ENCODE results near the gene MXRA8. TPM values are rescaled to one million over a fixed set of nuclear protein-coding genes. Genes with fewer than 3 reads are reported as not detected.

Gene MXRA8
- total and polyA plus RNA-seq, 9 of the 15 experiments (the other 6 are each of a cell fraction or from before 2014, with no cell fraction given): 0.66 to 11.3 (median 6.3) TPM

GRCh38 chr1:1407636-1408318 lies 49.4 kb upstream of the MXRA8 start (continued):
- TF ChIP-seq ZBTB12 (CRISPR knock-in tag; IDR thresholded peaks at IDR 0.05) (no peak), RBM39 (optimal IDR thresholded peaks at IDR 0.05; ENCODE audit: low read depth, low read length) (peak; percentile 54), PTBP1 (IDR thresholded peaks at IDR 0.05; ENCODE audit: low read depth, low read length) (0 out of 2 replicates have a peak, but pooled peaks have one; percentile 79), TAL1 (IDR thresholded peaks at IDR 0.05) (0 out of 2 replicates have a peak, but pooled peaks have one; percentile 8), TFAP4 (CRISPR knock-in tag; IDR thresholded peaks at IDR 0.05; ENCODE audit: borderline replicate concordance) (0 out of 2 replicates have a peak, but pooled peaks have one; percentile 35), ZNF436 (CRISPR knock-in tag; IDR thresholded peaks at IDR 0.05) (no peak), SMC3 (conservative IDR thresholded peaks at IDR 0.05; ENCODE audit: insufficient read depth, low read depth, low read length) (no peak), ZBTB2 (IDR thresholded peaks at IDR 0.05) (0 out of 2 replicates have a peak, but pooled peaks have one; percentile 24), ZNF551 (CRISPR knock-in tag; IDR thresholded peaks at IDR 0.05) (no peak), ZNF124 (CRISPR knock-in tag; IDR thresholded peaks at IDR 0.05) (no peak), RCOR1 (IDR thresholded peaks at IDR 0.05; ENCODE audit: borderline replicate concordance in 1 of 2, low read depth in 2 of 2, low read length in 2 of 2) (peak in 1 of 2 experiments; percentile 54; a peak in 1 of 4 replicates), HDAC2 (IDR thresholded peaks at IDR 0.05) (peak; percentile 55; the same call in 1 of the 2 replicates), BRCA1 (IDR thresholded peaks at IDR 0.05) (no peak), BRCA1 (CRISPR knock-in tag; IDR thresholded peaks at IDR 0.05) (0 out of 2 replicates have a peak, but pooled peaks have one; percentile 41), BCL6 (CRISPR knock-in tag; IDR thresholded peaks at IDR 0.05) (no peak), ETV5 (CRISPR knock-in tag; IDR thresholded peaks at IDR 0.05; ENCODE audit: low read depth) (no peak), YY1 (IDR thresholded peaks at IDR 0.05; ENCODE audit: borderline replicate concordance in 1 of 3, control insufficient read depth in 1 of 3, extremely low read depth in 1 of 3, insufficient read depth in 3 of 3, insufficient read length in 1 of 3, insufficient replicate concordance in 2 of 3, low read depth in 1 of 3, low read length in 2 of 3) (peak in 1 of 3 experiments; percentile 10), TEAD1 (CRISPR knock-in tag; IDR thresholded peaks at IDR 0.05) (peak in 1 of 2 experiments; percentile 53; a peak in 1 of 4 replicates)
- TF ChIP-seq, protein P1, sequence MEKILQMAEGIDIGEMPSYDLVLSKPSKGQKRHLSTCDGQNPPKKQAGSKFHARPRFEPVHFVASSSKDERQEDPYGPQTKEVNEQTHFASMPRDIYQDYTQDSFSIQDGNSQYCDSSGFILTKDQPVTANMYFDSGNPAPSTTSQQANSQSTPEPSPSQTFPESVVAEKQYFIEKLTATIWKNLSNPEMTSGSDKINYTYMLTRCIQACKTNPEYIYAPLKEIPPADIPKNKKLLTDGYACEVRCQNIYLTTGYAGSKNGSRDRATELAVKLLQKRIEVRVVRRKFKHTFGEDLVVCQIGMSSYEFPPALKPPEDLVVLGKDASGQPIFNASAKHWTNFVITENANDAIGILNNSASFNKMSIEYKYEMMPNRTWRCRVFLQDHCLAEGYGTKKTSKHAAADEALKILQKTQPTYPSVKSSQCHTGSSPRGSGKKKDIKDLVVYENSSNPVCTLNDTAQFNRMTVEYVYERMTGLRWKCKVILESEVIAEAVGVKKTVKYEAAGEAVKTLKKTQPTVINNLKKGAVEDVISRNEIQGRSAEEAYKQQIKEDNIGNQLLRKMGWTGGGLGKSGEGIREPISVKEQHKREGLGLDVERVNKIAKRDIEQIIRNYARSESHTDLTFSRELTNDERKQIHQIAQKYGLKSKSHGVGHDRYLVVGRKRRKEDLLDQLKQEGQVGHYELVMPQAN (IDR thresholded peaks at IDR 0.05; ENCODE audit: borderline replicate concordance): peak; percentile 21; the same call in 1 of the 2 replicates
- TF ChIP-seq, protein P2, sequence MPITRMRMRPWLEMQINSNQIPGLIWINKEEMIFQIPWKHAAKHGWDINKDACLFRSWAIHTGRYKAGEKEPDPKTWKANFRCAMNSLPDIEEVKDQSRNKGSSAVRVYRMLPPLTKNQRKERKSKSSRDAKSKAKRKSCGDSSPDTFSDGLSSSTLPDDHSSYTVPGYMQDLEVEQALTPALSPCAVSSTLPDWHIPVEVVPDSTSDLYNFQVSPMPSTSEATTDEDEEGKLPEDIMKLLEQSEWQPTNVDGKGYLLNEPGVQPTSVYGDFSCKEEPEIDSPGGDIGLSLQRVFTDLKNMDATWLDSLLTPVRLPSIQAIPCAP (CRISPR knock-in tag; IDR thresholded peaks at IDR 0.05; ENCODE audit: borderline replicate concordance): no peak
